COR-L47 (cell line): ENCODE measurements around the gene EVA1C.
"Not testable (repeated sequence)": the region's sequence is repeated elsewhere in the genome, so short reads cannot be mapped to it uniquely, and the experiment has no call there.

Experiments used
- DNase-seq: peaks from one replicate; lab custom pipeline; 2025; lab: John Stamatoyannopoulos, UW

Gene EVA1C

DNA sequence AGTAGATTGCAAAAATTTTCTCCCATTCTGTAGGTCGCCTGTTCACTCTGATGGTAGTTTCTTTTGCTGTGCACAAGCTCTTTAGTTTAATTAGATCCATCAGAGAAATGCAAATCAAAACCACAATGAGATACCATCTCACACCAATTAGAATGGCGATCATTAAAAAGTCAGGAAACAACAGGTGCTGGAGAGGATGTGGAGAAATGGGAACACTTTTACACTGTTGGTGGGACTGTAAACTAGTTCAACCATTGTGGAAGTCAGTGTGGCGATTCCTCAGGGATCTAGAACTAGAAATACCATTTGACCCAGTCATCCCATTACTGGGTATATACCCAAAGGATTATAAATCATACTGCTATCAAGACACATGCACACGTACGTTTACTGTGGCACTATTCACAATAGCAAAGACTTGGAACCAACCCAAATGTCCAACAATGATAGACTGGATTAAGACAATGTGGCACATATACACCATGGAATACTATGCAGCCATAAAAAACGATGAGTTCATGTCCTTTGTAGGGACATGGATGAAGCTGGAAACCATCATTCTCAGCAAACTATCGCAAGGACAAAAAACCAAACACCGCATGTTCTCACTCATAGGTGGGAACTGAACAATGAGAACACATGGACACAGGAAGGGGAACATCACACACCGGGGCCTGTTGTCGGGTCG, 21.8 kb upstream of the EVA1C start:
- DNase-seq = not testable (repeated sequence)

DNA sequence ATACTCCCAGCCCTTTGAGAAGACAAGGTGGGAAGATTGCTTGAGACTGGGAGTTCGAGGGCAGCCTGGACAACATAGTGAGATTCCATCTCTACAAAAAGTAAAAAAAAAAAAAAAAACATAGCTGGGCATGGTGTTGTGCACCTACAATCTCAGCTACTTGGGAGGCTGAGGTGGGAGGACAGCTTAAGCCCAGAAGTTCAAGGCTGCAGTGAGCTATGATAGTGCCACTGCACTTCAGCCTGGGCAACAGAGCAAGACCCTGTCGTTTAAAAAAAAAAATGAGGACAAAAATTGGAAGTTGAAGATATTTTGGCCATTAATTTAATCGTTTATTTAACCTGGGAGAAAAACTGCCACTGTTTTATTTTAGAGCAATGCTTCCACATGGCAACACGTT, 20.8 kb upstream of the EVA1C start:
- no peak for DNase-seq

DNA sequence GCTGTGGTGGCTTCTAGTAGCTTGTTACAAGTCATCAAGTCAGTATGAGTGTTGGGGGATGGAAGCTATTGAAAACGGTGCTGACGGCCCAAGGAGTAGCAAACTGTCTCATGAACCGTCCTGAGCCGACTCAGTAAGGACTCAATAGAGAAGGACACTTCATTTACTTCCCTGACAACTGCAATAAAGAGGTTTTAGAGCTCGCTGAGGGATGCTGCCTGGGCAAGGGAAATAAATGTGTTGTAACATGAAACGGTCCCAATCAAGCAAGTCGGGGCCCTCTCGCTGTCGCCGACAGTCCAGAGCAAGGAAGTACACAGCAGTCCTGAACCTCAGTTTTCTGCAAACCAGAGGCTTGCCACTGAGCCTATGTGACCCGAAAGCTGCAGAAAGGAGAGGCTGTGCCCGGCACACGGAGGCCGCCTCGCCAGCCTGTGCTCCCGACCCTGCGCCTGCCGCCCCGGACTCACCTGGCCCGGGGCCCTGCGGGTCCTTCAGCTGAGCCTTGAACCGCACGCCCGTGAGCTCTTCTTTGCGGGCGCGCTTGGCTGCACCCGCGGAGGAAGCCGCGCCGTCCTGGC, 20.1 kb upstream of the EVA1C start:
- no peak for DNase-seq

DNA sequence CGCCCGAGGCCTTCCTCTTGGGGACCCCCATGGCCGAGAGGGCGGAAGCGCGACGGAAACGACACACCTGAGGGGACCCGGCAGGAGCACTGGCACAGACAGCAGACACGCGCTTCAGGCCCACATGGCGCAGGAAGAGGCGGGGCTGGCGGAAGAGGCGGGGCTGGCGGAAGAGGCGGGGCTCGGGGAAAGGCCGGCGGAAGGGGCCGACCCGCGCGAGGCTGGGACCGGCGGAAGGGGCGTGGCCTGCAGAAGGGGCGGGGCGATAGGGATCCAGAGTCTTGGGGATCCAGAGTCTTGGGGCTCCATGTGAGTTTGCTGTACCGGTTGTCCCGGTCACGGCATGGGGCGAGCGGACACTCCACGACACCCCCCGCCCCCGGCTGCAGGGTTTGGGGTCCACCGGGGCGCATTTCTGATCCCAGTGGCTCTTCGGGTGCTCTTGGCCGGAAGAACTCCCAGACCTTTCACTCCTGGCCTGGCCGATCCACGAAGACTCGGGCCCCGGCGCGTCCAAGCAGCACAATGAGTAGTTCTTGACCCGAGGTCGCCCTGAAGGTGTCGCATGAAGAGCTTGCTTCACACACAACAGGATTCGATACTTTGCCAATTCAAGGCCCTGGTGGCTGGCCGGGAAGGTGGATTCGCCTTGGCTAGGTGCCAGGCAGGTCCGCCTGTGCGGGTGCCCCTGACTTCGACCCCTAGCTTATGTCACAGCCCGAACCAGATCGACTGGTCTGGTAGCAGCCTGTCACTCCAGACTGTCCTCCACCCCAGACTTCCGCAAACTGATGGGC, 19.4 kb upstream of the EVA1C start, which contains the start of gene URB1:
URB1 (minus strand) TSS at position 133 of the 797 bp plus-strand sequence; CDS start at position 31, 102 bp downstream.
- peak; percentile 82 for DNase-seq

DNA sequence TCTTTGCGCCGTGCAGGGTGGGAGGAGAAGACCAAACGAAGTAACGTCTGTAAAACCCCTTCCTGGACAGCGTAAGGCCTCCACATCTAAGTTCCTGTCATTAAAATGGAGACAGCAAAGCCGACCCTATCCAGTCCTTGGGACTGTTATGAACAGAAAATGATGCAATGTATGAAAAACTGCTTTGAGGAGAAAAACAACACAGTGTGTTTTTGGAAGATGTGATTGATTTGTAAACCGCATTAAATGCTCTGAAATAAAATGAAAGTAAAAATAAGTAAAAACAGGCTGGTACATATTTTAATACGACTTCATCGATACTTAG, 18.9 kb upstream of the EVA1C start:
- DNase-seq = no peak

DNA sequence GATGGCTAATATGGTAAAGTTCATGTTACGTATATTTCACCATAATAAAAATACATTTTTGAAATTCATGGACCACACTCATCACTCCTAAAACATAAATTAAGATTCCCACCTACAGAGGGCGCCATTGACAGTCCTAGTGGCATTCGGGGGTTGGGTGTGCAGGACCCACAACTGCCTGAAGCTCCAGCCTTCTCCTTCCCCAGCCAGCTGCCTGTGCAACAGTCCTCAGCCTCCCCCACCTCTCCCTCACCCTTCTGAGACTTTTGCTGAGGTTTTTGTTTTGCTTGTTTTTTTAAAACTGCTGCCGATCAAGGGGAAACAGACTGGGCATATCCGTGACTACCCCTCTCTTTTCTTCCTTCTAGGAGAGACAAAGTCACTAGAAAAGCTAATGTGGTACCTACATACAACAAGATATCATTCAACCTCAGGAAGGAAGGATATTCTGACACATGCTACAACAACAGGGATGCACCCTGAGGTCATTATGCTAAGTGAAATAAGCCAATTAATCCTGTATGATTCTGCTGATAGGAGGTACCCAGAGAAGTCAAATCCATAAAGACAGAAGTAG, 9.2 kb upstream of the EVA1C start:
- DNase-seq = peak; percentile 51

DNA sequence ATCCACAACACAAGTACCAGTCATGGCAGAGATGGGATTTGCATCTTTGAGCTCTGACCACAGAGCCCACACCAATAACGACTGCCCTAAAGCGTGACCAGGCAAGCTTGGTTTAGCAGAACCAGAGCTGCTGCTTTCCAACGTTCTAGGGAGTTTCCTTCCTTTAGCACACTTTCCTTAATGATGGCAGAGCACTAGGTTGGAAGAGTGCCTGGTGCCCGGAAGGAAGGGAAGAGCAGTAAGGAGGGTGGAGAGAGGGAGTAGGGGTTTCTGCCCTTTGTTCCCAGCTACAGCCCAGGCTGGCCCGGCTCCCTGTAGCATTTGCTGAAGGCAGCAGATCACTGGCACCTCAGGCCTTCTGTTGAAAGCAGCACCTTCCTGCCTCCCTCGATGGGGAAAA, 6.1 kb upstream of the EVA1C start:
- no peak for DNase-seq

DNA sequence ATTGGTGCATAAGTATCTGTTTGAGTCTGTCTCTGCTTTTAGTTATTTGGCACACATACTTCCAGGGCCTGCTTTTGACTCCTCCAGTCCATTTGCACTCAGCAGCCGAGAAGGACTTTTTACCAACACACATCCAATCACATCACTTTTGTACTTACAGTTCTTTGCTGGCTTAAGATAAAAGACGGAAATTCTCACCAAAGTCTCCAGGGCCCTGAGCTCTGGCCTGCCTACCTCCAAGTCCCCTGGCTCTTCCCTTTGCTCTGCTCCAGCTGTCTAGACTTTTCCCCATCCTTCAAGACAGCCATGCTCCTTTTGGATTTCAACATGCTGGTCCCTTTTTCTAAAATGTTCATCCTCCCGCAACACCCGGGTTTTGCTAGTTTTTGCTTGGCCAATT, 2.2 kb upstream of the EVA1C start:
- DNase-seq = no peak

DNA sequence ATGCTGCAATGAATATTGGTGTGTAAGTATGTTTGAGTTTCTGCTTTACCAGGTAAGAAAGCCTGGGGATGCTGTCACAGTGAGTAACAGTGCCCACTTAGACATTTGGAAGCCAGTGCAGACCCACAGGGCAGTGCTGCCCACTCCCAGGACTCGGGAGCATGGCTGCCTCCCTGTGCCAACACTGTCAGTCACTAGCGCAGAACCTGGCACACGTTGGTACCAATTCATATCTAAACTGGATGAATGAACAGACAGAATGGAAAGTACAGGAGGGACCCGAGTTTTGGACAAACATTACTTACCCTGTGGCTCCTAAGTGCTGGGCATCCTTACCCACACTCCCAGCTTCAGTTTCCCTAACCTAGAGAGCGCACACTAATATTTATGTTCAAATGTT, 1.6 kb upstream of the EVA1C start:
- no peak for DNase-seq

DNA sequence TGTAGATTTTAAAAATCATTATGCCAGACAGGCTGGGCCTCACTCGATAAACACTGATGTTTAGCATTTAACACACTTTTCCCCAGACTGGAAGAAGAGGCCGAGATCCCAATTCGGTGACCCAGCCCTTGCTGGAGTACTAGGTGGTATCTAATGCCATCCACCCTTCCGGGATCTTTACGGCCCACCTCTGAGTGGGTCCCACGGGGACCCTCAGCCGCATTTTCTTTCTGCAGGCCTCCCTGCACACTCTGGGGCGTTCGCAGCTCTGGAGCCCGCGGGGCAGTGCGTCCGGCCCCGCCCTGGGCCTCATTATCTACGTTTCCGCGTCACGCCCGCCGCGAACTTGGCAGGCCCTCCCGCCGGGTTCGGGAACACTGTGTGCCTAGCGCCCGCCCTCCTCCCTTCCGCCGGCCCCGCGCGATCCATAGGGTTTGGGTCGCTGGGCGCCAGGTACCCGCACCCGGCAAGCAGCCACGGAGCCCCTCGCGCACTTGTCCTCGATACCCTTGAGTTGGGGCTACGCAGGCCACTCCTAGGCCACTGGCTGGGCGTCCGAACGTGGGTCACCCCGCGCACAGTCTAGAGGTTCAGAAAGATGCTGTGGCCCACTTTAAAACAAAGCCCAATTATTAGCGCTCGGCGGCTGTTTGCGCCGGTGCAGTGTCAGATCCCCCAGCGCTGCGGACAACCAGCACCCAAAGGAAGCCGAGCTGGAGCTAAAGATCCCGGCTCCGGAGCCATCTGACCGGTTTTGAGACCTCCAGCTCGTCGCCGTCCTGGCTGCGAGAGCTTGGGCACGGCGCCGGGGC, 950 bp upstream of the EVA1C start:
- peak; percentile 81 for DNase-seq

DNA sequence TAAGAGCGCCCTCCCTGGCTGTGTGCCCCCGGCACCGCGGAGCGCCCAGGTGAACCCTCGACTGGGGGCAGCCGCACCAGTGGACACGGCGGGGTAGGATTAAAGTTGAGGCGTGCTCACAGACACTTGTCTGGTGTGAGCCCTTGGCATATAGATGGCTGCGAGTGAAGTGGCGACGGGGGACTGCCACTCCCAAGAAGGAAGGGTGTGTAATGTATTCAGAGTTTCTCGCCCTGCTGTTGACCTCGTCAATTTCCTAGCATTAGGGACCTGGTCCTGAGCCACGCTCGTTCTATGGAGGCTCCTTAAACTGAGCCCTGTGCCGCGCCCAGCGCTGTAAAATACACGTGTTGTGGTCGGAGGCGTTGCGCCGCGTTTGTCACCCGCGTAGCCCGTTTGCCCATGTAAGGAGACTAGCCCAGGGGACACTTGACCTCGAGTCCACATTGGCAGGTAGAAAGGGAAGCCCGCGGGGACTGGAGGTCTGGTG, 554 bp downstream of the EVA1C start:
- DNase-seq = peak; percentile 20

DNA sequence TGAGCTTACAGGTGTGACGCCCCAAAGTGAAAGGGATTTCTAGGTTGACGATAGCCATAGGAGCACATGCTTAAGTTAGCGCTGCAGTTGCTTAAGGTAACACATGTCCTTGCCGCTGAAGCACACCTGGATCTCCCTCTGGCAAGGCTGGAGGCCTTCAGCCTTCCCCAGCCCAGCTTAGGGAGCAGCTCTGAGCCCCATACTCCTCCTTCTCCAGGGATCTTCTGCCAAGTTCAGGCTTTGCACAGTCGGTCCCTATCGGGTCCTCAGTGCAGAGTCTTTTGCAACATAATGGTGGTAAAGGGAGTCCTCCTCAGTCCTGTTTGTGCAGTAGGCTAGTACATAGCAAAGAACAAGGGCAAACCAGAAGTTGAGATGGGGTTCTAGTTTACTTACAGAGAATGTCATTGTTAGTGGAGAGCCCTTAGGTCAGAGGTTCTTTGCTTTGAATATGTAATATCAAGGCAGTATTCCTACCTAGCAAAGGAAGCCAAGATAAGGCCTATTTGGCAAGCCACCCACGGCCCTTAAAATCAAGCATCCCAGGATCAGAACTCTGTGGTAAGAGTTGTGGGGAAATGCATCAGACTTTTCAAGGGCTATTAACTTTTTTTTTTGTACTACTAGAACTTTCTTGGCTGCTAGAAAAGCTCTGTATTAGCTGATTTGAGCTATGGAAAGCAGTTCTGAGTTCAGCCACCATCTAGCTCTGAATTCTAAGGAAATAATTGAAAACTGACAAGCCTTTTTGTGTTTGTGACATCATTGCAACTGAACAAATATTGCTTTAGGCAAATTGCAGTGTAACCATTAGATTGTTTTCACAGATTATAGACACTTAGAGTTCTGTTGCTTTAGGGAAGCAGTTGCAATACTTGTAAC, 1.4 kb downstream of the EVA1C start:
- peak; percentile 8 for DNase-seq

DNA sequence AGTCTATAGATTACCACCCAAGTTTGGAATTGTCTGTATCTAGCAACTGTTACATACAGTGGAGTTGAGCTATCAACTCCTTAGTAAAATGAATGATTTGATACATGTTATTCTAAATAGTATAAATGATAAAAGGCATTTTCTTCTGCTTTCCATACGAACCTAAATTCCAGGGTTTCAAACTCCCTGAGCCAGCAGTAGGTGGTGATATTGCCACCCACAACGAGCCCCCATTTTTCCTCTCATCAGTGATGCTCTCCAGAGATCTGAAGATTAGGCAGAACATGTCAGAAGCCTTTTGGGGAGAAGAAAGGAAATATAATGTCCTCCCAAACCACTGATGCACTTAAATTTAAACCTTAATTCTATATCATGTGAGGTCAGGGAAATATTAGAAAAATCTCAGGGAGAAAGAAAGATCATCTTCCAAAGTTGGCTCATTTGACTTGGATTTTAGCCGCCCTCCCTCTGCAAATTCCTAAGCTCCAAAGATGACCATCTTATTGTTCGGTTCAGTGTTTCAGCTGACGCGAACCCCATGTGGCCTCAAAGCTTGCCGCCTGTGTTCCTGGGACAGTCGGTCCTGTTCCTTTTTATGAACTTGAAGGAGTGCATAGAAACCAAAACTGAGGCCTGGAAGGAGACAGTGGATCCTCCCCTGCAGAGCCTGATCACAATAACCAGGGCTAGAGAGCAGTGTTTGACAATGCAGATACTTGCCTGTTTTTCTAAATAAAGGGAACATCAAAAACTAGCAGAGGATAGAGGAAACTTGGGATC, 2.3 kb downstream of the EVA1C start:
- peak; percentile 8 for DNase-seq

DNA sequence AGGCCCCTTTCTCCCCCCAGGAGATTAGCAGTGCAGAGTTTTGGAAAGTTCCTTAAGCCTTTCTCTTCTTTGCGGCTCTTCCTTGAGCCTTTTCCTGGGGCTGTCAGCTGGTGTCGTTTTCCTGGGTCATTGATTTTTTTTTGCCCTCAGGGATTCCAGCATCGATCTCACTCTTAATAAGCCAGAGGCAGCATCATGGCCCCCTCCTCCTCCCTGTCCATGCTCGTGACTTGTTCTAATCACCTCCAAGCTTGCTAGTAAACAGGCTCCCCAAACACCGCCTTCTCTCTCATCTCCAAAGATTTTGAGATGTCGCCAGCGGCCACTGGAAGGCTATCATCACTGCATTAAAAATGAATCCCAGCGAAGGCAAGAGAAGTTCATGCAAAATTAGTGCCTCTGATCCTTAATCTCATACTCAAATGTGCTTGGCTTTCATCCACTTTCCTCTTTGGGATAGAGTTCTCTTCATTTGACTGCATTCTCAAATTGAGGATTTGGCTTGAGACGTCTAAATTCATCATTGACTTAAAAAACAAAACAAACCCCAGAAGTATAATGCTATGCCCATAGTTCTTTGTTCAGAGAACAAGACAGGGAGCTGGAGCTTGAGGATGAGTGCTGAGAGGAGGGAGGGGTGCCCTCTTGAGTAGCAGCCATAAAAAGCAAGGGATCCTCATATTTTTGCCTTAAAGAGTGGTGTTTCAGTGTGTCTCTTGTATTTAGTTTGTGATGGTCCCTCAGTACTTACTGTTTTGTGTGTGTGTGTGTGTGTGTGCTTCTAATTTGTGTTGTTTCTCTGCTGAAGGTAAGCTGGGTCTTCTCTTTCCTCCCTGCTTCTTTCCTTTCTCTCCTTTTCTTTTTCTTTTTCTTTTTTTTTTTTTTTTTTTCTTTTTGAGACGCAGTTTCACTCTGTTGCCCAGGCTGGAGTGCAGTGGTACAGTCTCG, 3.2 kb downstream of the EVA1C start:
- no peak for DNase-seq

DNA sequence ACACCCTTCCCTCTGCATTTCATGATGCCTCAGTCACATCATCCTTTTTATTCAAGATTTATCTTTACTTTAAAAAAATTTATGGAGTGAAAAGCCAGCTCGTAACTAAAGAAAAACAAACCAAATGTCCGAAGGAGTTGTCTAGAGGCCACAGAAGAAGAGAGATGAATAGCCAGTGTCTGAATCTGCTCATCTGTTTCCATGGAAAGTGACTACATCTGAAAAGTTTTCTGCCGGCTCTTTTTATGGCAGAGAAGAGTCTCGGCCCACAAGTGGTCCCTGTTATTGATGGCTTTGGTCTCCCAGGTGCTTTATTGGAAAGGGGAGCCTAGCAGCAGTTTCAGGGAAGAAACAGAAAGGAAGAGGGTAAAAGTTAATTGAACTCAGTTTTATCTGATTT, 5.6 kb downstream of the EVA1C start:
- no peak for DNase-seq

DNA sequence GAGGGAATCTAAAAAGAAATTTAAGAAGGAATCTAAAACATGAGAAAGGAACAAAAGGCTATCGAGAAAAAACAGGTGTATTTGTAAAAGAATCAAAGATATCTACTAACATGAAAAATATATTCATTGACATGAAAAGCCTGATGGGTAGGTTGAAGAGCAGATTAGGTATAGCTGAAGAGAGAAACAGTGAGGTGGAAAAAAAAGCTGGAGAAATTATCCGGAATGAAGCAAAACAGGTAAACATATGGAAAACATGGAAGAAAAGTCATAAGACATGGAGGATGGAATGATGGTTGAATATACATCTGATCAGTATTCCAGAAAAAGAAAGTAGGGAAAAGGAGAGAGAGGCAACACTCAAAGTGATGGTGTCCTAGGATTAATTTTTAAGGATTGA, 9.6 kb downstream of the EVA1C start:
- no peak for DNase-seq

DNA sequence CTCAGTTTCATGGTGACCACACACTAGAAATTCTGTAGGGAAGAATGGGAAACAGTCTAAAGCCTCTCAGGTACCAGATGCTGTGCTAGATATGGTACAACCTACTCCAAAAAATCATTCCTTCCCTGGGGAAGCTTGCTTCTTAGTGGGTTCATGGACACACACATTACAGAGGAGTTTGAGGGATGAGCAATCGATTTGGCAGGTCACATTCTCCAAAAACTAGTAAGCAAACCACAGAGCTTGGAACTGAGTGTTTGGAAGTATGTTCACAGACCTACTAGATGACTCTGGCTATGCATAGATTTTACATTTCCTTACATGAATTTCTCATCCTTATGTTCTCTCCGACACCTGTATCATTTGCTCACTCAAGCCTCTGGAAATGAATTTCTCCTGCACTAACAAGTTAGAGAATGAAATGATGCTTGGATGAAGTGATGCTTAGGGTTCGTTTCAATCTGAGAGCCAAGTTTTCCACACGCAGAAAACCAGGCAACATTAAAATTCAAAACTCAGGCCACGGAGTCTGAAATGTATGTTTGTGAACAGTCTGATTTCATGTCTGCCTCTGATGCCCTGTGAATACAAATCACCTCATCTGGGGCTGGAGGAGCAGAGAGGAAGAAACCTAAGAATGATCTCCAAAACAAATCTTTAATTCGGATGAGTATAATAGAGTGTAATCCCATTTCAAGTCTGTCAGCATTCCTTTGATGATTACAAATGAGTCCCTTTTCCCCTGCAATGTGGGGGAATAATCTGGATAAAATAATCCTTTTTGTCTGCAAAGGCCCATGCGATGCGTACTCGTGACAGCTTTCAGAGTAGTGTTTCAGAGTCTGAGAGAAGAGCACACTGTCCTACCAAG, 11.0 kb downstream of the EVA1C start:
- DNase-seq = no peak

DNA sequence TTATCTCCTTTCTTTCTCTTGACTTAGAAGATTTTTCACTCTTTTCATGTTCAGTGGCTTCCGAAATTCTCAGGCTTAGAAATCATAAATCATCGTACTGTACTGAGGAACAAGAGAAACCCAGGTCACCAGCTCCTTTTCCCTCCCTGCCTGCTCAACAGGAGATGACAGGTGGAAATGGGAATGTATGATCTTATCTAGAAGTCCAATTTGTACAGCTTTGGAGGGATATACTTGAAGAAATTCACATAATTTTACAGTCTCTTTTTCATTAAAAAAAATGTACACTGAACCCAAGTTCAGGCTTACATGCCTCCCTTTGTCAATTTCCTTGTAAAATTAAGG, 11.7 kb downstream of the EVA1C start:
- no peak for DNase-seq
